H9 (cell line): ENCODE measurements around the gene DBI. TPM values are rescaled to one million over a fixed set of nuclear protein-coding genes. Genes with fewer than 3 reads are reported as not detected.

ENCODE experiments used
- DNase-seq: peaks from one replicate; pipeline ENCODE4 v3.0.0-alpha.2; 2017
- H2AFZ ChIP-seq: one replicate; pipeline ENCODE4 v1.6.1; 2013; ENCODE audit warnings: mild to moderate bottlenecking, low read length, control low read depth, moderate library complexity
- H2AK5ac ChIP-seq: 2 replicates; pipeline ENCODE4 v1.6.1; 2013; ENCODE audit warnings: low read length, control low read depth, mixed read lengths; ENCODE audit not compliant: insufficient read length
- H2BK120ac ChIP-seq: one replicate; pipeline ENCODE4 v1.6.1; 2013; ENCODE audit warnings: low read depth, mild to moderate bottlenecking, low read length, control low read depth, inconsistent platforms; ENCODE audit not compliant: poor library complexity, severe bottlenecking
- H2BK12ac ChIP-seq: 2 replicates; pipeline ENCODE4 v1.6.1; 2013; ENCODE audit warnings: low read length, control low read depth, mixed read lengths, low read depth; ENCODE audit not compliant: insufficient read length
- H2BK15ac ChIP-seq: 2 replicates; pipeline ENCODE4 v1.6.1; 2013; ENCODE audit warnings: low read depth, low read length, control low read depth
- H2BK20ac ChIP-seq: one replicate; pipeline ENCODE4 v1.6.1; 2013; ENCODE audit warnings: low read depth, mild to moderate bottlenecking, low read length, control low read depth, inconsistent platforms; ENCODE audit not compliant: poor library complexity, severe bottlenecking
- H2BK5ac ChIP-seq: 2 replicates; pipeline ENCODE4 v1.6.1; 2013; ENCODE audit warnings: low read length, control low read depth, mixed read lengths; ENCODE audit not compliant: insufficient read length
- H3K14ac ChIP-seq: 2 replicates; pipeline ENCODE4 v1.6.1; 2013; ENCODE audit warnings: low read length, control low read depth; ENCODE audit not compliant: insufficient read depth
- H3K18ac ChIP-seq: 2 replicates; pipeline ENCODE4 v1.6.1; 2013; ENCODE audit warnings: low read depth, mild to moderate bottlenecking, mixed read lengths, low read length, control low read depth; ENCODE audit not compliant: insufficient read length
- H3K23ac ChIP-seq: 2 replicates; pipeline ENCODE4 v1.6.1; 2013; ENCODE audit warnings: low read length, control low read depth, mixed read lengths, low read depth; ENCODE audit not compliant: insufficient read length
- H3K23me2 ChIP-seq: 2 replicates; pipeline ENCODE4 v1.6.1; 2013; ENCODE audit warnings: low read depth, mild to moderate bottlenecking, mixed read lengths, low read length, control low read depth; ENCODE audit not compliant: insufficient read length, poor library complexity, severe bottlenecking
- H3K27ac ChIP-seq: 2 replicates; pipeline ENCODE4 v1.5.1; 2013; ENCODE audit warnings: low read length, control low read depth, mixed read lengths, low read depth; ENCODE audit not compliant: insufficient read length
- H3K27me3 ChIP-seq: 2 replicates; pipeline ENCODE4 v1.6.1; 2013; ENCODE audit warnings: low read length, control low read depth, inconsistent platforms; ENCODE audit not compliant: insufficient read depth
- H3K4ac ChIP-seq: 2 replicates; pipeline ENCODE4 v1.6.1; 2013; ENCODE audit warnings: low read depth, mild to moderate bottlenecking, control low read depth, inconsistent platforms, low read length, moderate library complexity
- H3K4me1 ChIP-seq: 2 replicates; pipeline ENCODE4 v1.6.1; 2013; ENCODE audit warnings: low read length, control low read depth, inconsistent platforms; ENCODE audit not compliant: insufficient read depth
- H3K4me2 ChIP-seq: 2 replicates; pipeline ENCODE4 v1.6.1; 2013; ENCODE audit warnings: low read length, control low read depth, mixed read lengths; ENCODE audit not compliant: insufficient read length, insufficient read depth
- H3K56ac ChIP-seq: 2 replicates; pipeline ENCODE4 v1.6.1; 2013; ENCODE audit warnings: low read depth, mild to moderate bottlenecking, mixed read lengths, low read length, control low read depth; ENCODE audit not compliant: insufficient read length
- H3K79me1 ChIP-seq: 2 replicates; pipeline ENCODE4 v1.6.1; 2013; ENCODE audit warnings: low read depth, mild to moderate bottlenecking, moderate library complexity, low read length, control low read depth, inconsistent platforms; ENCODE audit not compliant: insufficient read depth, poor library complexity, severe bottlenecking
- H3K79me2 ChIP-seq: 2 replicates; pipeline ENCODE4 v1.6.1; 2013; ENCODE audit warnings: low read length, control low read depth, inconsistent platforms; ENCODE audit not compliant: insufficient read depth
- H3K9ac ChIP-seq: 2 replicates; pipeline ENCODE4 v1.6.1; 2013; ENCODE audit warnings: low read length, control low read depth, mixed read lengths; ENCODE audit not compliant: insufficient read length; ENCODE audit errors: extremely low read depth
- H3K9me3 ChIP-seq: one replicate; pipeline ENCODE4 v1.6.1; 2013; ENCODE audit warnings: low read depth, low read length, inconsistent platforms; ENCODE audit not compliant: control insufficient read depth
- H3T11ph ChIP-seq: one replicate; pipeline ENCODE4 v1.6.1; 2013; ENCODE audit warnings: mild to moderate bottlenecking, low read length, control low read depth, inconsistent platforms
- H4K20me1 ChIP-seq: one replicate; pipeline ENCODE4 v1.6.1; 2013; ENCODE audit not compliant: control insufficient read depth, insufficient read length, insufficient read depth
- H4K5ac ChIP-seq: 2 replicates; pipeline ENCODE4 v1.6.1; 2013; ENCODE audit warnings: low read depth, mild to moderate bottlenecking, mixed read lengths, low read length, control low read depth; ENCODE audit not compliant: insufficient read length
- H4K8ac ChIP-seq: replicated peaks from 2 replicates; pipeline ENCODE4 v1.6.1; 2013; ENCODE audit warnings: low read length, control low read depth, mixed read lengths, low read depth; ENCODE audit not compliant: insufficient read length
- H4K91ac ChIP-seq: 2 replicates; pipeline ENCODE4 v1.6.1; 2013; ENCODE audit warnings: low read depth, mild to moderate bottlenecking, moderate library complexity, mixed read lengths, low read length, control low read depth; ENCODE audit not compliant: insufficient read length
- H3K27ac Mint-ChIP-seq, 3 experiments: 2 replicates in 2 of 3; 3 replicates in 1 of 3; pipeline ENCODE4 v1.8.0; 2020 to 2021; ENCODE audit warnings: mixed read lengths in 3 of 3, mild to moderate bottlenecking in 1 of 3, moderate library complexity in 1 of 3
- H3K27me3 Mint-ChIP-seq: 2 replicates; pipeline ENCODE4 v1.8.0; 2021; ENCODE audit warnings: low read depth, mild to moderate bottlenecking, moderate library complexity, mixed read lengths
- H3K36me3 Mint-ChIP-seq, 3 experiments: 2 replicates in 2 of 3; 3 replicates in 1 of 3; pipeline ENCODE4 v1.8.0; 2020 to 2021; ENCODE audit warnings: low read depth in 3 of 3, mixed read lengths in 3 of 3; ENCODE audit not compliant: insufficient read depth in 1 of 3
- H3K4me1 Mint-ChIP-seq, 2 experiments: 2 replicates each; pipeline ENCODE4 v1.8.0; 2020; ENCODE audit warnings: mixed read lengths in 2 of 2
- H3K4me3 Mint-ChIP-seq, 2 experiments: 2 replicates in 1 of 2; 3 replicates in 1 of 2; pipeline ENCODE4 v1.8.0; 2020 to 2021; ENCODE audit warnings: mild to moderate bottlenecking in 2 of 2, mixed read lengths in 2 of 2, moderate library complexity in 1 of 2
- H3K9me3 Mint-ChIP-seq, 2 experiments: 2 replicates in 1 of 2; 3 replicates in 1 of 2; pipeline ENCODE4 v1.8.0; 2020; ENCODE audit warnings: mild to moderate bottlenecking in 2 of 2, mixed read lengths in 2 of 2, moderate library complexity in 1 of 2
- WGBS: extraction: QIAGEN DNeasy Blood & Tissue Kit; methylation state at CpG from one replicate; pipeline ENCODE4 v1.1.7; 2013; ENCODE audit warnings: missing lambda C conversion rate, low lambda C conversion rate, mixed read lengths; ENCODE audit not compliant: insufficient read length; ENCODE audit errors: extremely low coverage; 5-methylcytosine and 5-hydroxymethylcytosine counted together
- total RNA-seq: library from RNA; stranded (reverse); gene quantifications from 2 replicates; pipeline ENCODE4 v1.2.1, GENCODE V29; 2021
- TF ChIP-seq, protein P1 (sequence below): fragments of 200-600 bp; sonication (generic); conservative IDR thresholded peaks from 3 replicates; pipeline ENCODE4 v1.8.0; 2021; ENCODE audit warnings: antibody characterized with exemption, mild to moderate bottlenecking

Gene DBI
- total RNA-seq, 1 experiment from 2014 or later = 127 TPM

DNA sequence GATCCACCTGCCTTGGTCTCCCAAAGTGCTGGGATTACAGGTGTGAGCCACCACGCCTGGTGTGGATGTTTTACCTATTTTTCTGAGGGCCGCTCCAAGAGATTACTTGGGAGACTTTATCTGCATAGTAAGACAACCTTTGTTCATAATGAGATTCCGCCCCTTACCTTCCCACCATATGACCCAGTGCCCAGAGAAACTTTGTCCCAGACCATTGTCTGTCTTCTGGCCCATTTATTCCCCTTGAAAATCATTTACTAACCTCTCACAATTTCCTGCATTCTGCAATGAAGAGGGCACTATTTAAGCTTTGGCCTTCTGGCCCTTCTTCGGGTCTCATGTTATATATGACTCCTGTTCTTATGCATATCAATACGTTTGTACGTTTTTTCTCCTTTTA is 51.1 kb downstream of the DBI start:
- no peak overlapping the region for H2AFZ ChIP-seq
- H3T11ph ChIP-seq = no peak overlapping the region
- H2BK20ac ChIP-seq = no peak overlapping the region
- no peaks in the 10 kb centered on the region for H3K27me3 ChIP-seq
- no peak overlapping the region for H2BK12ac ChIP-seq
- no peak overlapping the region for H3K27ac ChIP-seq
- H3K4ac ChIP-seq = no peak overlapping the region
- H3K4me1 Mint-ChIP-seq = peaks cover 14 to 18% of the 10 kb centered on the region in 2 experiments
- H3K79me2 ChIP-seq = no peaks in the 10 kb centered on the region
- H2AK5ac ChIP-seq = no peak overlapping the region
- no peak overlapping the region for H3K23ac ChIP-seq
- no peak overlapping the region for H3K56ac ChIP-seq
- H3K23me2 ChIP-seq = no peaks in the 10 kb centered on the region
- H3K36me3 Mint-ChIP-seq = peaks cover 0 to 19% (median 9%) of the 10 kb centered on the region in 3 experiments
- H3K4me2 ChIP-seq = no peak overlapping the region
- TF ChIP-seq, protein P1, sequence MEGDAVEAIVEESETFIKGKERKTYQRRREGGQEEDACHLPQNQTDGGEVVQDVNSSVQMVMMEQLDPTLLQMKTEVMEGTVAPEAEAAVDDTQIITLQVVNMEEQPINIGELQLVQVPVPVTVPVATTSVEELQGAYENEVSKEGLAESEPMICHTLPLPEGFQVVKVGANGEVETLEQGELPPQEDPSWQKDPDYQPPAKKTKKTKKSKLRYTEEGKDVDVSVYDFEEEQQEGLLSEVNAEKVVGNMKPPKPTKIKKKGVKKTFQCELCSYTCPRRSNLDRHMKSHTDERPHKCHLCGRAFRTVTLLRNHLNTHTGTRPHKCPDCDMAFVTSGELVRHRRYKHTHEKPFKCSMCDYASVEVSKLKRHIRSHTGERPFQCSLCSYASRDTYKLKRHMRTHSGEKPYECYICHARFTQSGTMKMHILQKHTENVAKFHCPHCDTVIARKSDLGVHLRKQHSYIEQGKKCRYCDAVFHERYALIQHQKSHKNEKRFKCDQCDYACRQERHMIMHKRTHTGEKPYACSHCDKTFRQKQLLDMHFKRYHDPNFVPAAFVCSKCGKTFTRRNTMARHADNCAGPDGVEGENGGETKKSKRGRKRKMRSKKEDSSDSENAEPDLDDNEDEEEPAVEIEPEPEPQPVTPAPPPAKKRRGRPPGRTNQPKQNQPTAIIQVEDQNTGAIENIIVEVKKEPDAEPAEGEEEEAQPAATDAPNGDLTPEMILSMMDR = no peak
- no CpG with 5 or more reads among the region's 6 CpGs for WGBS
- H3K27me3 Mint-ChIP-seq = peaks cover 7% of the 10 kb centered on the region
- H3K9me3 ChIP-seq = no peaks in the 10 kb centered on the region
- no peak overlapping the region for H3K18ac ChIP-seq
- no peak overlapping the region for H2BK5ac ChIP-seq
- H4K20me1 ChIP-seq = no peaks in the 10 kb centered on the region
- no peak overlapping the region for H2BK15ac ChIP-seq
- H3K27ac Mint-ChIP-seq = no peak overlapping the region
- no peaks in the 10 kb centered on the region for H3K79me1 ChIP-seq
- H3K9me3 Mint-ChIP-seq = peaks cover 12 to 35% of the 10 kb centered on the region in 2 experiments
- H2BK120ac ChIP-seq = no peak overlapping the region
- H4K8ac ChIP-seq = no peak overlapping the region
- H3K4me3 Mint-ChIP-seq = no peak overlapping the region
- H4K91ac ChIP-seq = no peak overlapping the region
- no peak for DNase-seq
- no peak overlapping the region for H3K9ac ChIP-seq
- H3K4me1 ChIP-seq = 0 out of 2 replicates have a peak, but pooled peaks cover 2% of the 10 kb centered on the region
- H3K14ac ChIP-seq = no peak overlapping the region
- no peak overlapping the region for H4K5ac ChIP-seq
